ENCODE measurements around the gene RAB39A. TPM values are rescaled to one million over a fixed set of nuclear protein-coding genes. Genes with fewer than 3 reads are reported as not detected.

Gene RAB39A
- total and polyA plus RNA-seq, 10 of the 15 experiments (the other 5 are each of a cell fraction or from before 2014, with no cell fraction given), result 0.10 to 9.2 (median 4.9) TPM

DNA sequence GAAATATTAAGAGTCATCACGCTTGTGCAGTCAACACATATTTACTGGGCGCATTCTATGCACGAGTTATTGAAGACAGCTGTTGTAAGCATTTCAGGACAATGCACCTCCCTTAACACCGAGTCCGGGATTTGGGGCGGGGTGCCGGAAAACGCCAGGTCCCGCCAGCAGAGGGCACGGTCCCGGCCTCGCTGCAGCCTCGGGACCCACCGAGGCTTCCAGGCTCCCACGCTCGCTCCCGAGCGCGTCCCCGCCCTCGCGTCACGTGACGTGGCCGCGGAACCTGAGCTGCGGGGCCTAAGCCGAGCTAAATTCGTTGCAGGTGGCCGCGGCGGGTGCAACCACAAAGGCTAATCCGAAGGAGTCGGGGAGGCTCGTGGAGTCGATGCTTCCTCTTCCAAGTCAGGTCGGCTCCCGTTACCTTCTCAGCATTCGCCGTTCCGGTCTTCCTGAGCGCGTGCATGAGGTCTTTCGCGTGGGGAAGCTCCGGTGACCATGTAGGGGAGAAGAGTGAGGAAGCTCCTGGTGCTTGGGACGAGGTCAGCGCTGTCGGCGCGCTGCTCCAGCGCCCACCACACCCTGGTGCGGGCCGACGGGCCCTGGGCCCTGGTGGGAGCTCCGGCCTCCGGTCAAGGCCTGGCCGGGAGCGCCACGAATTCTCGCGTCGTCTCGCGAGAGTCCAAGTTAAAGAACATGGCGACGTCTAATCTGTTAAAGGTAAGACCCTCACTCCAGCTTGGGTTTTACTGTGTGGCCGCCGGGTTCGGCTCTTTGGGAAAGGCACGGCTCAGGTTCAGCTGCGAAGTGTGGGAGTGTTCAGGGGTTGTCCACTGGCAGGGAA, 80.6 kb downstream of the RAB39A start, which contains the start of gene CUL5 (continued):
- TF ChIP-seq MXI1 (IDR thresholded peaks at IDR 0.05; ENCODE audit: low read depth, low read length) (peak; percentile 65), HDAC6 (IDR thresholded peaks at IDR 0.05; ENCODE audit: unreplicated experiment) (peak; percentile 54), KDM1A (IDR thresholded peaks at IDR 0.05; ENCODE audit: borderline replicate concordance) (no peak), BCL3 (IDR thresholded peaks at IDR 0.05; ENCODE audit: borderline replicate concordance, insufficient read depth, low read depth, low read length, poor library complexity, severe bottlenecking) (no peak), SREBF2 (IDR thresholded peaks at IDR 0.05; ENCODE audit: low read length) (no peak), YY1 (IDR thresholded peaks at IDR 0.05; ENCODE audit: low read depth, low read length) (peak; percentile 93), MYB (IDR thresholded peaks at IDR 0.05; ENCODE audit: borderline replicate concordance, low read depth, low read length) (no peak), JUNB (IDR thresholded peaks at IDR 0.05) (no peak), POU2F2 (IDR thresholded peaks at IDR 0.05; ENCODE audit: borderline replicate concordance, low read depth, low read length) (peak; percentile 59; the same call in 1 of the 3 replicates), NFIC (IDR thresholded peaks at IDR 0.05; ENCODE audit: low read depth, low read length) (0 out of 2 replicates have a peak, but pooled peaks have one; percentile 49), POLR2A (IDR thresholded peaks at IDR 0.05; ENCODE audit: low read depth, low read length) (peak; percentile 94), ZNF592 (IDR thresholded peaks at IDR 0.05) (no peak), USF2 (IDR thresholded peaks at IDR 0.05; ENCODE audit: borderline replicate concordance, low read depth, low read length) (peak; percentile 91), PAX5 (IDR thresholded peaks at IDR 0.05; ENCODE audit: borderline replicate concordance, low read depth, low read length) (no peak), GATAD2B (conservative IDR thresholded peaks at IDR 0.05; ENCODE audit: low read depth) (peak; percentile 92), ZNF217 (IDR thresholded peaks at IDR 0.05) (no peak; the same call in 1 of the 2 replicates), FOXK2 (IDR thresholded peaks at IDR 0.05) (no peak)
- TF ChIP-seq, protein P1, sequence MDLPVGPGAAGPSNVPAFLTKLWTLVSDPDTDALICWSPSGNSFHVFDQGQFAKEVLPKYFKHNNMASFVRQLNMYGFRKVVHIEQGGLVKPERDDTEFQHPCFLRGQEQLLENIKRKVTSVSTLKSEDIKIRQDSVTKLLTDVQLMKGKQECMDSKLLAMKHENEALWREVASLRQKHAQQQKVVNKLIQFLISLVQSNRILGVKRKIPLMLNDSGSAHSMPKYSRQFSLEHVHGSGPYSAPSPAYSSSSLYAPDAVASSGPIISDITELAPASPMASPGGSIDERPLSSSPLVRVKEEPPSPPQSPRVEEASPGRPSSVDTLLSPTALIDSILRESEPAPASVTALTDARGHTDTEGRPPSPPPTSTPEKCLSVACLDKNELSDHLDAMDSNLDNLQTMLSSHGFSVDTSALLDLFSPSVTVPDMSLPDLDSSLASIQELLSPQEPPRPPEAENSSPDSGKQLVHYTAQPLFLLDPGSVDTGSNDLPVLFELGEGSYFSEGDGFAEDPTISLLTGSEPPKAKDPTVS (IDR thresholded peaks at IDR 0.05; ENCODE audit: low read depth, low read length), result no peak
